SKM-1 (cell line): ENCODE measurements around the gene ZFAND3.

Experiments used
- DNase-seq: peaks from one replicate; lab custom pipeline; 2025; ENCODE audit not compliant: unreplicated experiment; lab: John Stamatoyannopoulos, UW

The ZFAND3 gene

DNA sequence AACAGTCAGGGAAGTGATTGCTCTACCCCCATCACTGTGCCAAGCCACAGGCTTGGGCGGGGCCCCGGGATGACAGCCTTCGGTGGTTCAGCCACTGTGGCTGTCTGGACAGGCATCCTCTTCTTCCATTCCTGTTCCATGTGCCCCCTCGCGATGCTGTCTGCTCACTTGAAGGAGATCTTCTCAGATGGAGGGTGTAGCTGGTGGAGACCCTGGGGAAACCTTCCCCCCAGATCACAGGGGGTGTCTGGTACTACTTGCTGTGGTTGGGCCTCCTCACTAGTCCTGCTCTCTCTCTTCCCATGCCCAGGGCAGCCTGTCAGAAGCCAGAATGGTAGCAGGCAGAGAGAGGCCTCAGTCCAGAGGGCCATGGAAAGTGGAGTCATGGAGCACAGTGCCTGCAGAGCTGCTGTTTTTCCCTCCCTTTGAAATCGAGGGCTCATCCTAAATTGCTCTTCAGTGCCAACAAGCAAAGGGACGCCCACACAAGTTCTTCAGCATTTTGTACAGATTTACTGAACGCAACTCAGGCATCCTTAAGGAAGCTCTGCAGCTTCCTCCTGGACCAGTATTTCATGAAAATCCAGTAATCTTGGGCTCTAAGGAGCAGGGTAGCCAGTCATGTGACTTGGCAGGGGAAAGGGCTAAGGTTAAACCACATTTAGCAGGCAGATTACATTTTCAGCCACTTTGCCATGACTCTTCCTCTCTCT, 326.6 kb downstream of the ZFAND3 start:
- no peak for DNase-seq

DNA sequence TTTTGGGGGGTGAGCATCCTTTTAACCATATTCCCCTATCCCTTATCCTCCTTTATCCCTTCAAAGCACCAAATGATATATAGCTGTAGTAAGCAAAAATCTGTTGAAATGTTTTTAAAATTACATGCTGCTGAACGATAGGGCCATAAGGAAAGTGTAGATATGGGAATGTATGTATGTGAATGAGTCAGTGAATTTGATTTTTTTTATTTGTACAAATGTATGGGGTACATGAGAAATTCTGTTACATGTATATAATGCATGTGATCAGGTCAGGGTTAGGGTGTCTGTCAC, 327.2 kb downstream of the ZFAND3 start:
- no peak for DNase-seq

DNA sequence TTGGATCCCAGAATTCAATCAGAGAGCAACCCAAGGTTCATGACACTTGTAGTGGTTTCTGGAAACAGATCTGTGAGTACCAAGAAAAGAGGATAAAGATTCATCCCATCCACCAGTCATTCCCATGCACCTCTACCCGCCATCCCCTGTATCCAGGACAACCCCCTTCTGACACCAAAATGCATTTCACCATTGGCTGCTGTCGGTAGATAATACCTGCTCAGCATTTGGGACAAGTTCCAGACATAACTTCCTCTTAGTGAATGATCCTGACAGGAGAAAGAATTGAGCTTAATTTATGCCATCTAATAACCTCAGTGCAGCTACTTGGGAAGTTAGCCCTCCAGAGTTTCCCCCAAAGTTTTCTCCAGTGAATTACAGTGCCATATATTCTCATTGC, 329.1 kb downstream of the ZFAND3 start:
- DNase-seq = no peak

- no peak for DNase-seq
Measured at GRCh38 chr6:38149531-38149930, 330.0 kb downstream of the ZFAND3 start.

DNA sequence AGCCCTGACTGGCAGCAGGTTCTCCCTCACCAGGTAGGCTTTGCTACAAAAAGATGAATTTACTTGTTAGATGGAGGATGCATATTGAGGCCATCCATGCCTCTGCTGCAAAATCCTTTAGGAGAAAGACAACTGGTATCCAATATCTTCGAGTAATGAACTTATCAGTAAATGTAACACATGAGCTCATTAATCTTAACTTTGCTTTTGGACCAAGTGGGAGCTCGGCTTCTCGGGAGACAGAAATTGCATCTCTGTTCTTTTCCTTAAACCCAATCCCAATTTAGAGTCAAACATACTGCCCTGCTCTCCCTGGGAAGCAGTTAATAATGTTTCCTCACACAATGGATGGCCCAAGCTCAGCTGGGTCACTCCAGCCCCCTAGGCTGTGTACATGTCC, 330.5 kb downstream of the ZFAND3 start:
- DNase-seq = no peak

DNA sequence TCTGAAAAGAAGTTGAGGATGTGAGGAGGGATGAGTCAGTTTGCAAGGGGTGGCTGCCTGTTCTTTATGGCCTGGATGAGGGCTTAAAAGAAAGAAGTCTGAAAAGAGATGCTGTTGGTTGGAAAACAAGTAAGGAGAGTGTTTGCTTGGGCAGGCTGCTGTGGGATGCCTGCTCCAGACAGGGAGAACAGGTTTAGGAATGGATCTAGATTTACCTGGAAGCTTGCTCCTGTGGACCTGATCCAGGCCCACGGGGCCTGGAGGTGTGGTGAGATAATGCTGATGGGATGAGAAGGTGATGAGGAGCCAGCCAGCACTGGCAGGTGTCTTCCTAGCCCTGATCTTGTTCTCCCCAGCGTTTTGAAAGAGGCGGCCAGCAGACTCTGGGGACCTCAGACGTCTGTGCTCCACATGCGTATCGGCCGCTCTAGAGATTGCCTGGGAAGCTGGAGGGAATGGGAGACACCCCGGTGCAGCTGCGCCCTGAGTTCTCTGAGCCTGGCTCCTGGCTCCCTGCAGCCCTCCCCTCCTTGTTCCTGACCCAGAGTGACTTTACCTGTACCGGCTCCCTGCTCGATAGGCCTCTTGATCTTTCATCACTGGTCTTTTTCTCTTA, 331.3 kb downstream of the ZFAND3 start:
- DNase-seq = no peak

GRCh38 chr6:38151580-38152500, 332.3 kb downstream of the ZFAND3 start:
- no peak for DNase-seq

GRCh38 chr6:38152620-38153019, 333.1 kb downstream of the ZFAND3 start:
- DNase-seq = no peak

DNA sequence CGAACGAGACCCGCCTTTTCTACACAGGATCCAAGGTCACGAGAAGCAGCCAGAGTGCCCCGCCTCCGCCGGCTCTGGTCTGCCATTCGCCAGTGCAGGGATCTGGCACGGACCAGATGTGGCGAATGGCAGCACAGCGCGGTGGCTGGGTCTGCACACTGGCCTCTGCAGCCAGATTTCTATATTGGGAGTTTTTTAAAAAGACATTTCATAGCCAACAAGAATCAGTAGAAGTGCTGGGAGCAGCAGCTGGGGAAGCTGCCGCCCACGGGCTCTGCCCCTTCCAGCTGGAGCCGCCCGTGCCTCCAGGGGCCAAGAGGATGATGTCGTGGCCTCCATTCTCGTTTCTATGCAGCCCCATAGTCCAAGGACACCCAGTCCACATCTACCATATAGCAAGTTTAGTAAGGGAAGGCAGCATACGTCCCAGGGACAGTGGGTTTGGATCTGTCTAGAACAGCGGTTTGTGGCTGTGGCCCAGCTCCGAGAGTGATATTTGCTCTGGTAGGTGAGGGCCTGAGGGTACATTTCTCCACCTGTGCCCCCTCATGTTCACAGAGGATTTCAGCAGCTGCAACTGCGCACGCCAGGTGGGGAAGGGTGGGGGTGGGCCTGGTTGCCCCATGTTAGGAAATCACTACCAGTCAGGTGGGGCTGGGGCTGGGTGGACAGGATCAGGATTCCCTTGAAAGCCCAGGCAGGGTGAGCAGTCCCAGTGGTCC, 333.7 kb downstream of the ZFAND3 start:
- no peak for DNase-seq

DNA sequence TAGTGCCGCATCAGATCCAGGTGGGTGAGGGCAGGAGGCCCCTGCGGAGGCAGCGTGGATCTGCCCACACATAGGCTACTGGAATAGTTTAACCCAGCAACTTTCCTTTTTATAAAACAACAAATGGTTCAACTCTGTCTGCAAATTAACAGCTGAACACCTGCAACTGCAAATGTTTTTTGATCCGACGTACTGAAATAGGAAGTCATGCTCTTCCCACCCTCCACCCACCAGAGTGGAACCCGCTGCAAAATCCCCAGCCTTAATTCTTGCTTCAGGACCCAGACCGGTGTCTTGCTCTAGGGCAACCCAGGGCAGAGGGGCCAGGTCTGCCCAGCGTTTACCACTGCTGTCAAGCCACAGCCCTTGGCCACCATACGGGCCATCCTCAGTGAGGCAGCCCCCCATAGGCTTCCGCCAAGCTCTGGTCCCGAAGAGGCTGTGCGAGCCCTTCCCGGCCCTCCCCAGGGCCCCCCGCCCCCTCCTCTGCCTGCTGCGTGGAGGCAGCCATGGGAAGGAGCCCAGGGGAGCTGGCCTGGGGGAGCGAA, 334.3 kb downstream of the ZFAND3 start:
- DNase-seq = no peak

DNA sequence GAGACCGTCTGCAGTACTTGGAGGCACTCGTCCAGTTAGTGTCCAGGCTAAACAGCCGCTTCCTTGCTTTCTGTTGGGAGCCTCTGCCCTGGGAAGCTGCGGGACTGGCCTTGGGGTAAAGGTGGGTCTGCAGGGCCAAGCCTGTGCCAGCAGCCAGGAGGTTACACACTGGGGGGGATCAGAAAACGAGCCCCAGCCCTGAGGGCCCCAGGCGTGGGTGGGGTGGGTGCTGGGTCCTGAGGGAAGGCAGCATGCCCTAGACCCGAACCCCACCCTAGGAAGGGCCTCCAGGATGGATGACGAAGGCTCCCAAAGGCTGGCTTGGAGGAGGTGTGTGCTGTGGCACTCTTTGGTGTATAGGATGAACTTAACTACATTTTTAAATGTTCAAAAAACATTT, 335.2 kb downstream of the ZFAND3 start:
- DNase-seq = no peak

DNA sequence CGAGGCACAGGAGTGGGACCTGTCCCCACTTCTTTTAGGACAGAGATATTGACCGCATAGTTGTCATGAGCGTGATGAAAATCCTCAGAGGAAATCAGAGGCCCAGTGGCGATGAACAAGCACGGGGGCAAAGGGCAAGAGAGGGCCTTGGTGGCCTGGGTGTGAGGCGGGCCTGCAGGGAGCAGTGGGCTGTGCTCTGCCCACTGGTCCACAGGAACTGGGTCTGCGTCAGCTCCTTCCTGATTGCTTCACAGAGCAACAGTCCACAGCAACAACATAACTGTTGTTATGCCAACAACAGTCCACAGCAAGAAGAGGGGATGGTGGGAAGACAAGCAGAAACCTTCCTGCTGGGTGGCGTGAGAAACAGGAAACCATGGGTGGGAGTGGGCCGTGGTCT, 335.6 kb downstream of the ZFAND3 start:
- DNase-seq = no peak

- no peak for DNase-seq
Measured at GRCh38 chr6:38155621-38156204, 336.2 kb downstream of the ZFAND3 start.

DNA sequence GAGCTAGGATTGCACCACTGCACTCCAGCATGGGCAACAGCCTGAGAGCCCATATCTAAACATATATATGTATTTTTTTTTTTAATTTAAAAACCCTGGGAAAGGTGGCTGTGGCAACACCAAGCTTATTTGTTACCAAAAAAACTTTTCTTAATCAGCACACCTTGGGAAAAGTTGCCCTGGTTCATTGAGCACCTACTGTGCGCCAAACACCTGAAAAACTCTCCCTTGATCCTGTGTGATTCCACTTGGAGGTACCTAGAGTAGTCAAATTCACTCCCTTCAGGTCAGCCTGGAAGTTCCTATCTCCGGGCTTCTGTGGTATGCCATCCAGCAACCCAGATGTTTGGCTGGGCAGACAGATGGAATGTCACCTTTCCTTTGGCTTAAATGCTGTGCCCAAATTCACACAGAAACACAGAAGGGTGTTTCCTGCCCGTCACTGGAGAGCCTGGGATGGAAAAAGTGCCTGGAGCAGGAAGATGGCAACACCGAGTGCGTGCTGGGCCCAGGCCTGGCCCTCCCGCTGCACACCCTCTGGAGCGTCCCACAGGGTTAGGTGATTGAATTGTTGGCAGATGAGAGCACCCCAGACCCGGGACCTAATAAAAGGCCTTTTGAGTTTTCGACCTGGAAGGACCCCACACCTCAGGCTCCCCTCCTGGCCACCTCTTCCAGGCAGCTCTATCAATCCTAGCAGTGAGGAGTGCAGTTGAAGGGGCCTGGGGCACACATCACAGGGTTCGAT, 337.5 kb downstream of the ZFAND3 start:
- no peak for DNase-seq

GRCh38 chr6:38157905-38158304, 338.4 kb downstream of the ZFAND3 start:
- no peak for DNase-seq

DNA sequence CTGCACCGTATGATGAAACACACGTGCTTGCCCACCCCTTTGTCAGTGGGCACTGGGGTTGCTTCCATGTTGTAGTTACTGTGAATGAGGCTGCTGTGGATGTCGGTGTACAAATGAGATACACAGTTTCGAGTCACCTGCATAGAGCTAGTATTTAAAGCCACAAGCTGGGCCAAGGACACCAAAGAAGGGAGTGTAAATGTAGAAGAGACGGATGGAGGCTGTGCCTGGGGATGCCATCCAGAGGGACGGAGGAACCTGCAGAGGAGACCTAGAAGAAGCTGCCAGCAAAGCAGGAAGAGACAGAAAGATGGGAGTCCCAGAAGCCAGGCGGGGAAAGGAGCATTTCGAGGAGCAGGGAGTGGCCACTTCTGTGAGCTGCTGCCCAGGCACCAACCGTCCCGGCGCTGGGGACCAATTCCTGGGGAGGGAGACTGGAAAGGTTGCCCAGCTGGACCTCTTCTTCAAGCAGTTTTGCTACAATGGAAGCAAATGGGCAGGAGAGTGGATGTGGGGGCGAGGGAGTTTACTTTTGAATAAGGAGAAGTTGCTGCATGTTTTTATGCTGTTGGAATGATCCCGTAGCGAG, 339.3 kb downstream of the ZFAND3 start:
- DNase-seq = no peak

GRCh38 chr6:38159596-38159995, 340.1 kb downstream of the ZFAND3 start:
- no peak for DNase-seq

DNA sequence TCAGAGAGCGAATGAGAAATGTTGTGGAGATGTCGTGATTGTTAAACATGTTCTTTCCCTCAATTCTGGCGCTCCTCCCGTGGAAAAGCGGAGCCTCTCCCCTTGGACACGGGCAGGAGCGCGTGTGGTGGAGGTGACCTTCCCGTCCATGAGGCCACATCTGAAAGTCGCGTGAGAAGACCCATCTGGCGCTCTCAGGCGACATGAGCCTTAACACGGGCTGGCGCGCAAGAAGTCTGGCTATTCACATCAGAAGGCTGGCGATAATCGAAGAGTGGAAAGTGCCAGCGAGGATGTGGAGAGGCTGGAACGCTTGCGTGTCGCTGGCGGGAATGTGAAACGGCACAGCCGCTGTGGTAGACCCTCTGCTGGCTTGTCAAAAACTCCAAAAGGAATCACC, 341.3 kb downstream of the ZFAND3 start:
- DNase-seq = no peak

DNA sequence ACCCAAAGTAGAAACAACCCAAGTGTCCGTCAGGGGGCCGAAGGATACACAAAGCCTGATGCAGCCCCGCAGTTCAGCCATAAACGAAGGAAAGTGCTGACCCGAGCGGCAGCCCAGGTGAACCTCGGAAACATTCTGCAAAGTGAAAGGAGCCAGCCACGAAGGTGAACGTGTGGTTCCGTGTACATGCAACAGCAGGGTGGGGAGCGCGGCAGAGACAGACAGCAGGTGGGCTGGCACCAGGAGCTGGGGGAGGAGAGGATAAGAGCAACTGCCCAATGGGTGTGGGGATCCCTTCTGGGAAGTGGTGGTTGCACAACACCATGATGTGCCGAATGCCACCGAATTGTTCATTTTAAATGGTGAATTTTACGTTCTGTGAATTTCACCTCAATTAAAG, 341.8 kb downstream of the ZFAND3 start:
- DNase-seq = no peak
